ENCODE measurements around the gene ZNF777.

The ZNF777 gene

DNA sequence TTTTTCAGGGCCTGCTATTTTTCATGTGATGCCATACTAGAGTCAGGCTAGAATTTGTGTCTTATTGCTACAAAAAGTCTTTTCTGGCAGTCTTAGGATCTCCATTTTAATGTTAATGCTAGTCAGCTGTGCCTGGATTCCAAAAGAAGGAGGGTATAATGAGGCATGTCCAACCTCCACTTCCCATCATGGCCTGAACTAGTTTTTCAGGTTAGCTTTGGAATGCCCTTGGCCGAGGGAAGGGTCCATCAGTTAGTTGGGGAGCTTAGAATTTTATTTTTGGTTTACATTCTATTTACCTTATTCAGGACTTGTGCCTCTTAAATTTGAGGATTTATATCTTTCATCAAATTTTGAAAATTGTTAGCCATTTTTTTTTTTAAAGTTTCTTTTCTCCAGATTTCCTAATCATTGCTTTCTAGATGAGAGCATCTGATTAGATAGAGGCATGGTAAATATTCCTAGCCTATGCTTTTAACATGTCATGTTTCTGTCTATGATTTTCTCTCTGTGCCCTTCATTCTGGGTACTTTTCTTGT is 6.5 kb upstream of the ZNF777 start:
- H3K4me3 ChIP-seq (ENCODE audit: low read depth, low read length) = no peak overlapping the region
- TF ChIP-seq, protein P1, sequence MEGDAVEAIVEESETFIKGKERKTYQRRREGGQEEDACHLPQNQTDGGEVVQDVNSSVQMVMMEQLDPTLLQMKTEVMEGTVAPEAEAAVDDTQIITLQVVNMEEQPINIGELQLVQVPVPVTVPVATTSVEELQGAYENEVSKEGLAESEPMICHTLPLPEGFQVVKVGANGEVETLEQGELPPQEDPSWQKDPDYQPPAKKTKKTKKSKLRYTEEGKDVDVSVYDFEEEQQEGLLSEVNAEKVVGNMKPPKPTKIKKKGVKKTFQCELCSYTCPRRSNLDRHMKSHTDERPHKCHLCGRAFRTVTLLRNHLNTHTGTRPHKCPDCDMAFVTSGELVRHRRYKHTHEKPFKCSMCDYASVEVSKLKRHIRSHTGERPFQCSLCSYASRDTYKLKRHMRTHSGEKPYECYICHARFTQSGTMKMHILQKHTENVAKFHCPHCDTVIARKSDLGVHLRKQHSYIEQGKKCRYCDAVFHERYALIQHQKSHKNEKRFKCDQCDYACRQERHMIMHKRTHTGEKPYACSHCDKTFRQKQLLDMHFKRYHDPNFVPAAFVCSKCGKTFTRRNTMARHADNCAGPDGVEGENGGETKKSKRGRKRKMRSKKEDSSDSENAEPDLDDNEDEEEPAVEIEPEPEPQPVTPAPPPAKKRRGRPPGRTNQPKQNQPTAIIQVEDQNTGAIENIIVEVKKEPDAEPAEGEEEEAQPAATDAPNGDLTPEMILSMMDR (IDR thresholded peaks at IDR 0.05; ENCODE audit: low read depth, low read length) = no peak

DNA sequence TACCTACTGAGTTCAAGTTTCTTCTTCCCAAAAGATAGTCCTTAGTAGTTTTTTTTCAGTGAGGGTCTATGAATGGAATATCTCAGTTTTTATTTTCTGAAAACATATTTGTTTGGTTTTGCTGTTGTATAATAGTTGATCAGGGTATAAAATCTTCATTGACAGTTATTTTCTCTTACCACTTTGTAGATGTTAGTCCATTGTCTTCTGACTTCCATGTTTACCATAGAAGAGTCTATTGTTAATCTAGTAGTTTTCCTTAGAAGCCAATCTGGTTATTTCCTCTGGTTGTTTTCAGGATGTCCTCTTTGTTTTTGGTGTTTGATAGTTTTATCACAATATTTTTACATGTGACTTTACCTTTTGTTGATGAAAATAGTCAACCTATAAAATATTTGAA is 5.5 kb upstream of the ZNF777 start:
- TF ChIP-seq, protein P1 (IDR thresholded peaks at IDR 0.05; ENCODE audit: low read depth, low read length) = no peak

DNA sequence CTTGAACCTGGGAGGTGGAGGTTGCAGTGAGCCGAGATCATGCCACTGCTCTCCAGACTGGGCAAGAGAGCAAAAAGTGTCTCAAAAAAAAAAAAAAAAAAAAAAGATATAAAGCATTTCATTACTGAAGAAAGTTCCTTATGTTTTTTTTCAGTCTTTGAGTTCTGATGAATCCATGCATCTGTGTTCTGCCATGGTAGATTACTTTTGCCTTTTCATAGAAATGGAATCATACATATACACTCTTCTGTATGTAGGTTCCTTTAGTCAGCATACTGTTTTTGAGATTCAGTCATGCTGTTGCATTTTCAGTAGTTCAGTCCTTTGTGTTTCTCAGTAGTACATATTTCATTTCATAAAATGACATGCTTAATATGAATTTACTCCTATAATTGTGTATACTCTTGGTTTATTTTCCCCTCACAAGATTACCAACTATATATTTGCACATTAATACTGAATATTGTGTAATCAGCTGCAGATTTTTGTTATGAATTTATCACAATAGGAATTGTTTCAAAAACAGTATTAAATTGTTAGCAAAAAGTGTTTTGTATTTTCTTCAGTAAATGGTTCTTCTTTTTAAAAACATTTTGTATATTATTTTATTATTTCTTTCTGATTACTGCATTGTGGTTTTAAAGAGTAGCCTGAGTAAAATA is 2.8 kb upstream of the ZNF777 start:
- H3K4me3 ChIP-seq (ENCODE audit: low read depth, low read length) = no peak overlapping the region
- TF ChIP-seq, protein P1 (IDR thresholded peaks at IDR 0.05; ENCODE audit: low read depth, low read length) = no peak

More for the DNA sequence above, 5.5 kb upstream of the ZNF777 start:
- no peak overlapping the region for H3K4me3 ChIP-seq (ENCODE audit: low read depth, low read length)

DNA sequence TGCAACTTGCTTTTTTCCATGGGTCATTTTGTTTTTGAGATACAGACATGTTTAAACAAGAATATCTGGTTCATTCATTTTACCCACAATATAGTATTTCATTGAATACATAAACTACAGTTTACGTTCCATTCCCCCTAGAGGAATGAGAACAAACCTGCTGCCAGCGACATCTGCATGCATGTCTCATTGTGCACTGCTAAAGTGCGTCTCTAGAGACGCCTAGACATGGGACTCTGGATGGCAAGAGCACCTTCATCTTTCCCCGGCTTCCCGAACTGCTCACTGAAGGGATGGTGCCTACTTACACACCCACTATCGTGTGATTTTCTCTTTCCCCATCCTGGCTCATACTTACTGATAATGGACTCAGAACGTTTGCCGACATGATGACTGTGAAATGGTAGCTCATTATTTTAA is 1.2 kb upstream of the ZNF777 start:
- TF ChIP-seq, protein P1 (IDR thresholded peaks at IDR 0.05; ENCODE audit: low read depth, low read length) = no peak
- no peak overlapping the region for H3K4me3 ChIP-seq (ENCODE audit: low read depth, low read length)

DNA sequence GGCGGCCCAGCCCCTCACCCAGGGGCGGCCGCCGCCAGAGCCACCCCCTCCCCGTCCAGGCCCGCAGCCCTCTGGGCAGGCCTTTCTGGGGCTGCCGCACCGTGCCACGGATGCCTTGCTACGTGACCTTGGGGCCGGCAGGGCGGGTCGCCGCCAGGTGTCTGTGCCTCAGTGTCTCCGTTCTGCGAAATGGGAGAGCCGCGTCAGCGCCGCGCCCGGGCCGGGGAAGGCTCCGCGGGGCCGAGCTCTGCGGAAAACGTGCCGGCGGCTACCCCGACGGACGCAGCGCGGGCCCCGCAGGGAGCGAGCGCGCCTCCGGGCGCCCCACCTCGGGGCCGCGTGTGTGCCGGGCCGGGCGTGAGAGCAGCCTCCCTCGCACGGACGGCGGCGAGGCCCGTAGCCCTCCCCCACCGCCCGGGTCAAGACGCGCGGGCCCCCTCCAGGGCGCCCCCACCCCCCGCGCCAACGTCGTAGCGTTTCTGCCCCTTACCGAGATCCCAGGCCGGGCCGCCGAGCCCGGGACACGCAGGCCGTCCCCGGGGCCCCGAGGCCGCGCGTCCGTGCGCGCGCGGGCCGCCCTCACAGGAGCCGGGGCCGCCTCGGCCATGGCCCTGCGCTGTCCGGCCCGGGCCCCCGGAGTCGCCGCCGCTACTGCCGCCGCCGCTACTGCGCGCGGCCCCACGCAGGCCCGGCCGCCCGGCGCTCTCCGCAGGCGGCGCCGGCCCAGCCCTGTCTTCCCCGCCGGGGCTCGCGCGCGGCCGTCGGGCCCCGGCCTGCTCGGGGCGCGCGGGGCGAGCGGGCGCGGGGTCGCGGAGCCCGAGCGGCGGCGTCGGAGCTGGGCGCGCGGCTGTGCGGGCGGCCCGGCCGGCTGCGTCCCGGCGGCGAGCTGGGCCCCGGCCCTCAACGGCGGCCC is 1.1 kb downstream of the ZNF777 start:
- peak overlapping the region; percentile 70 for H3K4me3 ChIP-seq (ENCODE audit: low read depth, low read length)
- TF ChIP-seq, protein P1 (IDR thresholded peaks at IDR 0.05; ENCODE audit: low read depth, low read length) = no peak

DNA sequence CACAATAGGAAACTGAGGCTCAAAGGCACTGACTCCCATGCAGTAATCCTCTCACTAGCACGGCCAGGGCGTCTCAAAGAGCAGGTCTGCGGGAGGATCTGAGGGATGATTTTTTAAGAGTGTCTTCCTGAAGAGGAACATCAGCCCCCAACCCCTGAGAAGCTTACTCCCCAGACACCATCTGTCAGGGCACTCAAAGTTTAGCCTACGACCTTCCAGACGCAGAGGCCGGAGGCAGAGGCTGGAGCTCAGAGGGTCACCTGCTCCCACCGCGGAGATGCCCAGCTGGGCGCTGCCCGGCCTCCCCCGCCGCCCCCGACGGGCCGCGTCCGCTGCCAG is 1.7 kb downstream of the ZNF777 start:
- TF ChIP-seq, protein P1 (IDR thresholded peaks at IDR 0.05; ENCODE audit: low read depth, low read length) = no peak
- peak overlapping the region; percentile 63 for H3K4me3 ChIP-seq (ENCODE audit: low read depth, low read length)

DNA sequence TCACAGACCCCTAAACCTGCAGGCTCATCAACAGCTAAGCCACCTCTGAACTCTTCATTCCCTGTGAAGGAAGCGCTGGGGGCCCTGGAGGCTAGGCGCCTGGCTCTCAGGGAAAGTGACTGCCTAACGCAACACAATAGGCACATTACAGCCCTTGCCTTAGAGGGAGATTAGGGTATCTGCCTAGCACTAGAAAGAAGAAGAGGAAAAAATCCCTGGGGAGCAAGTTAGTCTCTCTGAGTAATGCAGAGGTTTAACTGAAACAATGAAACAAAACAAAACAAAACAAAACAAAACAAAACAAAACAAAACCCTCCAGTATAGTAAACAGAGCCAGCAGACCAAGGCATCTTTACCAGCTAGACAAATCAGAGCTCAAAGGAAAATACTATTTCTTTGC is 2.6 kb downstream of the ZNF777 start:
- no peak overlapping the region for H3K4me3 ChIP-seq (ENCODE audit: low read depth, low read length)
- TF ChIP-seq, protein P1 (IDR thresholded peaks at IDR 0.05; ENCODE audit: low read depth, low read length) = no peak
